ACC112 (cell line): ENCODE data around the gene MAST4.

ENCODE experiments used
- H2AFZ ChIP-seq: fragments of 200-600 bp; sonication (generic); one replicate; pipeline ENCODE4 v1.6.0; 2017; ENCODE audit warnings: antibody characterized with exemption, low read length; ENCODE audit not compliant: unreplicated experiment
- H3K27ac ChIP-seq: fragments of 200-600 bp; sonication (generic); 2 replicates; pipeline ENCODE4 v1.5.1; 2014; ENCODE audit warnings: low read depth, mild to moderate bottlenecking, antibody characterized with exemption, low read length, moderate library complexity
- H3K27me3 ChIP-seq: fragments of 200-600 bp; sonication (generic); 2 replicates; pipeline ENCODE4 v1.6.1; 2014; ENCODE audit warnings: mild to moderate bottlenecking, antibody characterized with exemption, low read length, moderate library complexity, mixed read lengths; ENCODE audit not compliant: insufficient read depth
- H3K36me3 ChIP-seq: fragments of 200-600 bp; sonication (generic); 2 replicates; pipeline ENCODE4 v1.6.1; 2016; ENCODE audit warnings: mild to moderate bottlenecking, antibody characterized with exemption, low read length, moderate library complexity, mixed read lengths; ENCODE audit not compliant: insufficient read depth
- H3K4me1 ChIP-seq: fragments of 200-600 bp; sonication (generic); one replicate; pipeline ENCODE4 v1.6.1; 2016; ENCODE audit warnings: low read length, mixed read lengths; ENCODE audit not compliant: insufficient read depth, unreplicated experiment, control insufficient read depth
- H3K4me3 ChIP-seq: fragments of 200-600 bp; sonication (generic); 2 replicates; pipeline ENCODE4 v1.5.1; 2014; ENCODE audit warnings: mild to moderate bottlenecking, low read depth, low read length
- H3K79me2 ChIP-seq: fragments of 200-600 bp; sonication (generic); one replicate; pipeline ENCODE4 v1.6.0; 2016; ENCODE audit warnings: low read length; ENCODE audit not compliant: control insufficient read depth, unreplicated experiment, insufficient read depth

MAST4 gene

GRCh38 chr5:66884564-66885243, 288.5 kb downstream of the MAST4 start:
- peaks cover 21% of the 10 kb centered on the region for H3K4me1 ChIP-seq
- no peak overlapping the region for H2AFZ ChIP-seq
- H3K4me3 ChIP-seq = no peak overlapping the region
- H3K27ac ChIP-seq = no peak overlapping the region
- peaks cover 3% of the 10 kb centered on the region; the same call in 1 of the 2 replicates for H3K27me3 ChIP-seq
- no peaks in the 10 kb centered on the region for H3K79me2 ChIP-seq
- H3K36me3 ChIP-seq = no peaks in the 10 kb centered on the region

GRCh38 chr5:66886941-66887340, 290.7 kb downstream of the MAST4 start:
- Histone ChIP-seq H3K4me1 (peaks cover 12% of the 10 kb centered on the region), H3K27ac (no peak overlapping the region), H3K36me3 (no peaks in the 10 kb centered on the region), H3K79me2 (no peaks in the 10 kb centered on the region), H3K27me3 (peaks cover 3% of the 10 kb centered on the region; the same call in 1 of the 2 replicates), H2AFZ (no peak overlapping the region), H3K4me3 (no peak overlapping the region)

- H3K27me3 ChIP-seq = peaks cover 3% of the 10 kb centered on the region; the same call in 1 of the 2 replicates
- no peaks in the 10 kb centered on the region for H3K36me3 ChIP-seq
- no peaks in the 10 kb centered on the region for H3K79me2 ChIP-seq
- H3K27ac ChIP-seq = no peak overlapping the region
- H3K4me3 ChIP-seq = peak overlapping the region; percentile 55; the same call in 1 of the 2 replicates
- no peaks in the 10 kb centered on the region for H3K4me1 ChIP-seq
- peak overlapping the region; percentile 65 for H2AFZ ChIP-seq
These were observed 292.4 kb downstream of the MAST4 start for GRCh38 chr5:66888613-66889012.

GRCh38 chr5:66889056-66889455, 292.9 kb downstream of the MAST4 start:
- H3K4me1 ChIP-seq = no peaks in the 10 kb centered on the region
- no peaks in the 10 kb centered on the region for H3K36me3 ChIP-seq
- no peak overlapping the region for H3K27ac ChIP-seq
- H3K79me2 ChIP-seq = no peaks in the 10 kb centered on the region
- H3K27me3 ChIP-seq = peaks cover 3% of the 10 kb centered on the region; the same call in 1 of the 2 replicates
- peak overlapping the region; percentile 65 for H2AFZ ChIP-seq
- peak overlapping the region; percentile 55; the same call in 1 of the 2 replicates for H3K4me3 ChIP-seq

- H3K36me3 ChIP-seq = no peaks in the 10 kb centered on the region
These were observed 293.3 kb downstream of the MAST4 start for GRCh38 chr5:66889524-66889923.

GRCh38 chr5:66891184-66891925, 295.2 kb downstream of the MAST4 start:
- no peaks in the 10 kb centered on the region for H3K79me2 ChIP-seq

More at GRCh38 chr5:66889524-66889923, 293.3 kb downstream of the MAST4 start:
- Histone ChIP-seq H3K4me1 (no peaks in the 10 kb centered on the region), H2AFZ (peak overlapping the region; percentile 18), H3K27me3 (peaks cover 3% of the 10 kb centered on the region; the same call in 1 of the 2 replicates), H3K79me2 (no peaks in the 10 kb centered on the region), H3K27ac (no peak overlapping the region), H3K4me3 (no peak overlapping the region)

GRCh38 chr5:66892716-66893115, 296.5 kb downstream of the MAST4 start:
- H3K36me3 ChIP-seq = no peaks in the 10 kb centered on the region
- no peaks in the 10 kb centered on the region for H3K79me2 ChIP-seq
- H3K27ac ChIP-seq = no peak overlapping the region
- no peak overlapping the region for H2AFZ ChIP-seq
- no peaks in the 10 kb centered on the region for H3K27me3 ChIP-seq
- no peak overlapping the region for H3K4me3 ChIP-seq
- H3K4me1 ChIP-seq = no peaks in the 10 kb centered on the region

More at GRCh38 chr5:66891184-66891925, 295.2 kb downstream of the MAST4 start:
- H3K27me3 ChIP-seq = peaks cover 3% of the 10 kb centered on the region; the same call in 1 of the 2 replicates
- H3K4me1 ChIP-seq = no peaks in the 10 kb centered on the region
- no peaks in the 10 kb centered on the region for H3K36me3 ChIP-seq
- H2AFZ ChIP-seq = no peak overlapping the region
- H3K27ac ChIP-seq = no peak overlapping the region
- H3K4me3 ChIP-seq = no peak overlapping the region

- Histone ChIP-seq H3K4me1 (no peaks in the 10 kb centered on the region), H3K27me3 (no peaks in the 10 kb centered on the region), H3K27ac (no peak overlapping the region), H3K36me3 (no peaks in the 10 kb centered on the region), H2AFZ (no peak overlapping the region), H3K4me3 (no peak overlapping the region), H3K79me2 (no peaks in the 10 kb centered on the region)
These were observed 298.5 kb downstream of the MAST4 start for GRCh38 chr5:66894480-66895240.

GRCh38 chr5:66896171-66896570, 300.0 kb downstream of the MAST4 start:
- H3K4me1 ChIP-seq = no peaks in the 10 kb centered on the region
- no peaks in the 10 kb centered on the region for H3K27me3 ChIP-seq
- no peaks in the 10 kb centered on the region for H3K79me2 ChIP-seq
- H3K4me3 ChIP-seq = no peak overlapping the region
- no peak overlapping the region for H3K27ac ChIP-seq
- H3K36me3 ChIP-seq = no peaks in the 10 kb centered on the region
- H2AFZ ChIP-seq = no peak overlapping the region

- no peaks in the 10 kb centered on the region for H3K79me2 ChIP-seq
- no peaks in the 10 kb centered on the region for H3K36me3 ChIP-seq
- no peak overlapping the region for H3K4me3 ChIP-seq
- H2AFZ ChIP-seq = no peak overlapping the region
- H3K4me1 ChIP-seq = no peaks in the 10 kb centered on the region
- H3K27ac ChIP-seq = no peak overlapping the region
- H3K27me3 ChIP-seq = no peaks in the 10 kb centered on the region
These were observed 301.2 kb downstream of the MAST4 start for GRCh38 chr5:66897356-66897755.
